22Rv1 (cell line): ENCODE measurements around the gene NT5DC3.

Experiments
- H3K27ac ChIP-seq: fragments of 450-650 bp; 2 replicates; pipeline ENCODE4 v1.5.1; 2017
- ZFX ChIP-seq: fragments of 450-650 bp; IDR thresholded peaks from 2 replicates; pipeline ENCODE4 v1.6.1; 2017; ENCODE audit warnings: antibody characterized with exemption, borderline replicate concordance
- TF ChIP-seq, protein P1 (sequence below): fragments of 450-650 bp; IDR thresholded peaks from 2 replicates; pipeline ENCODE4 v1.5.1; 2017; ENCODE audit warnings: mild to moderate bottlenecking

The NT5DC3 gene

DNA sequence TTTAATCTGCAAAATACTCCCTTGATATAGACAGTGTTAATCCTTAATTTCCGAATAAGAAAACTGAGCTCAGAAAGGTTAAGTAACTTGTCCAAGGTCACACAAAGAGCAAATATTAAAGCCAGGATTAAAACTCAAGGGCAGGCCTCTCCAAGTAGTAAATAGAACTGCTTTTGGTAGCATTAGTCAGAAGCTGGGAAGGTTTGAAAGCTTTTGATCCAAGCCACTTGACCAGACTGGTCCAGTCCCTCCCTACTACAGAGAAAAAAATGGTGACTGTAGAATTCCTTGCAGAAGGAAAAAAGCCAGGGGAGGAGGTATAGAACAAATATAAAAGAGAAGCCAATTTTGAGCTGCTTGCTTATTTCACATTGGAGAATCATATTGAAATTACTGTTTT is 111.5 kb downstream of the NT5DC3 start:
- TF ChIP-seq, protein P1, sequence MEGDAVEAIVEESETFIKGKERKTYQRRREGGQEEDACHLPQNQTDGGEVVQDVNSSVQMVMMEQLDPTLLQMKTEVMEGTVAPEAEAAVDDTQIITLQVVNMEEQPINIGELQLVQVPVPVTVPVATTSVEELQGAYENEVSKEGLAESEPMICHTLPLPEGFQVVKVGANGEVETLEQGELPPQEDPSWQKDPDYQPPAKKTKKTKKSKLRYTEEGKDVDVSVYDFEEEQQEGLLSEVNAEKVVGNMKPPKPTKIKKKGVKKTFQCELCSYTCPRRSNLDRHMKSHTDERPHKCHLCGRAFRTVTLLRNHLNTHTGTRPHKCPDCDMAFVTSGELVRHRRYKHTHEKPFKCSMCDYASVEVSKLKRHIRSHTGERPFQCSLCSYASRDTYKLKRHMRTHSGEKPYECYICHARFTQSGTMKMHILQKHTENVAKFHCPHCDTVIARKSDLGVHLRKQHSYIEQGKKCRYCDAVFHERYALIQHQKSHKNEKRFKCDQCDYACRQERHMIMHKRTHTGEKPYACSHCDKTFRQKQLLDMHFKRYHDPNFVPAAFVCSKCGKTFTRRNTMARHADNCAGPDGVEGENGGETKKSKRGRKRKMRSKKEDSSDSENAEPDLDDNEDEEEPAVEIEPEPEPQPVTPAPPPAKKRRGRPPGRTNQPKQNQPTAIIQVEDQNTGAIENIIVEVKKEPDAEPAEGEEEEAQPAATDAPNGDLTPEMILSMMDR = no peak
- TF ChIP-seq ZFX = no peak
- no peak overlapping the region for H3K27ac ChIP-seq

DNA sequence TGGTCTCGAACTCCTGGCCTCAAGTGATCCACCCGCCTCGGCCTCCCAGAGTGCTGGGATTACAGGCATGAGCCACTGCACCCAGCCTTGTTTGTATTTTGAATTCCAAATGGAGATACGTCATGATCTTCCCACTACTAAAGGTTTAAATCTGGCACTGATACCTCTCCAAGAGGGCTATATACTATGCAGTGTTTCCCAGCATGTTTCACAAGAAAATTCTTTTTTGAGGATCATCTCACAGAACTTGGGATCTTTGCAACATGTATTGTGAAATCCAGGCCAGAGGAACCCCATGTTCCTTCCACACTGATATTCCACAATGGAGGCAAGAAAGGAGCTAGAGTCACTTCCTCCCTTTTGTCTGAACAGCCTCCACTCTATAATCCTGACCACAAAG is 112.7 kb downstream of the NT5DC3 start:
- no peak for TF ChIP-seq ZFX
- TF ChIP-seq, protein P1 = no peak

DNA sequence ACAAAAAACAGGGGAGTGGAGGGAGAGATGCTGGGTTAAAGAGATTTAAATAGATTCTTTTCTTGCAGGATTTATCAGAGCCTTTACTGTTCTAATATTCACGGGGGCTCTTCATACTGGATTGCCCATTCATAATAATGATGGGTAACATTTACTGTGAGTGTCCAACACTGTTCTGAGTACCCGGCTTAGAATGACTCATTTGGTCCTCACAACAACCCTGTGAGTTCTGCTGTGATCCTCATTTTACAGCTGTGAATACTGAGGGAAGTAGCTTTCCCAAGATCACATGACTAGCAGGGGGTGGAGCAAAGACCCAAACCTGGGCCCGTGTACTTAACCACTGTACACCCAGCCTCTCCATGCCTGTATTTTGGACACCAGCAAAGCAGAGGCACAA is 113.4 kb downstream of the NT5DC3 start:
- TF ChIP-seq, protein P1 = no peak
- TF ChIP-seq ZFX = no peak
- no peak overlapping the region for H3K27ac ChIP-seq

More for the DNA sequence above, 112.7 kb downstream of the NT5DC3 start:
- no peak overlapping the region for H3K27ac ChIP-seq

DNA sequence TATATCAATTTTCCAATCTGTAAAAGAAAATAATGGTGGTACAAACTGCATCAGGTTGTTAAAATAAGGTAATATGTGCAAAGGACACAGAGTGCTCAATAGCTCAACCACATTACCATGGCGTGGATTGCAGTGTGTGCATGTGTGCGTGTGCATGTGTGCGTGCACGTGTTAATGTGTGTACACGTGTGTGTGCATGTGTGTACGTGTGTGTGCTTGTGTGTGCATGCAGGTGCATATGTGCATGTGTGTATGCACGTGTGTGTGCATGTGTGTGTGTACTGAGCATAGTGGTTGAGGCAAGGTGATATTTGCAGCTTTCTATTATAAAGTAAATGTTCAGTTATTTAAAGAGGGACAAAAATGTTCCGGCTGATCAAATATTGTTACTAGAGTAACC is 115.6 kb downstream of the NT5DC3 start:
- H3K27ac ChIP-seq = no peak overlapping the region
- no peak for TF ChIP-seq ZFX
- TF ChIP-seq, protein P1 = no peak
